Astrocyte (in vitro differentiated cells and primary cell): ENCODE data around the gene HOXD9.

Experiments
- EZH2 ChIP-seq: IDR thresholded peaks from 2 replicates; pipeline ENCODE4 v1.6.1; 2012; ENCODE audit warnings: mild to moderate bottlenecking, low read length, inconsistent platforms; ENCODE audit not compliant: insufficient read depth
- TF ChIP-seq, protein P1 (sequence below): IDR thresholded peaks from 2 replicates; pipeline ENCODE4 v1.5.1; 2011; ENCODE audit warnings: low read depth, mild to moderate bottlenecking, inconsistent platforms, low read length, moderate library complexity; ENCODE audit not compliant: insufficient read depth

DNA sequence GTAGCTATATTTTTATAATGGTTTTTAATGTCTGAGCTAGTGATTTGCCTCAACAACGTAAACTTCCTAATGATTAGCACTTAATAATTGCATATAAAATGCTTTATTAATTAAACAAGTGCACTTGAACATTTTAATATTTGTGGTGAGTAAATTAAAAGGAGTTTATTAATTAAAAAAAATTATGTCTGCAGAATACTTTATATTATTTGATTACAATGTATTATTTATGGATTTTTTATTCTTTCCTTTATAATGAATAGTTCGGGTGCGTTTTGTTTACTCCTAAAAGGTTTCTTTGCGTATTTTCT, 9.3 kb downstream of the HOXD9 start:
- TF ChIP-seq EZH2: no peak
- TF ChIP-seq, protein P1, sequence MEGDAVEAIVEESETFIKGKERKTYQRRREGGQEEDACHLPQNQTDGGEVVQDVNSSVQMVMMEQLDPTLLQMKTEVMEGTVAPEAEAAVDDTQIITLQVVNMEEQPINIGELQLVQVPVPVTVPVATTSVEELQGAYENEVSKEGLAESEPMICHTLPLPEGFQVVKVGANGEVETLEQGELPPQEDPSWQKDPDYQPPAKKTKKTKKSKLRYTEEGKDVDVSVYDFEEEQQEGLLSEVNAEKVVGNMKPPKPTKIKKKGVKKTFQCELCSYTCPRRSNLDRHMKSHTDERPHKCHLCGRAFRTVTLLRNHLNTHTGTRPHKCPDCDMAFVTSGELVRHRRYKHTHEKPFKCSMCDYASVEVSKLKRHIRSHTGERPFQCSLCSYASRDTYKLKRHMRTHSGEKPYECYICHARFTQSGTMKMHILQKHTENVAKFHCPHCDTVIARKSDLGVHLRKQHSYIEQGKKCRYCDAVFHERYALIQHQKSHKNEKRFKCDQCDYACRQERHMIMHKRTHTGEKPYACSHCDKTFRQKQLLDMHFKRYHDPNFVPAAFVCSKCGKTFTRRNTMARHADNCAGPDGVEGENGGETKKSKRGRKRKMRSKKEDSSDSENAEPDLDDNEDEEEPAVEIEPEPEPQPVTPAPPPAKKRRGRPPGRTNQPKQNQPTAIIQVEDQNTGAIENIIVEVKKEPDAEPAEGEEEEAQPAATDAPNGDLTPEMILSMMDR: no peak
